GM12875 (cell line): ENCODE data around the gene MRAP2.
"Not testable (repeated sequence)": the region's sequence is repeated elsewhere in the genome, so short reads cannot be mapped to it uniquely, and the experiment has no call there.

Experiments used
- H3K4me3 ChIP-seq: one replicate; pipeline ENCODE4 v1.5.1; 2011; ENCODE audit warnings: low read depth, low read length, control low read depth
- CTCF ChIP-seq: IDR thresholded peaks from 2 replicates; pipeline ENCODE4 v1.5.1; 2011; ENCODE audit warnings: low read depth, mild to moderate bottlenecking, control low read depth, inconsistent platforms, low read length, moderate library complexity, borderline replicate concordance; ENCODE audit not compliant: insufficient read depth

The MRAP2 gene

DNA sequence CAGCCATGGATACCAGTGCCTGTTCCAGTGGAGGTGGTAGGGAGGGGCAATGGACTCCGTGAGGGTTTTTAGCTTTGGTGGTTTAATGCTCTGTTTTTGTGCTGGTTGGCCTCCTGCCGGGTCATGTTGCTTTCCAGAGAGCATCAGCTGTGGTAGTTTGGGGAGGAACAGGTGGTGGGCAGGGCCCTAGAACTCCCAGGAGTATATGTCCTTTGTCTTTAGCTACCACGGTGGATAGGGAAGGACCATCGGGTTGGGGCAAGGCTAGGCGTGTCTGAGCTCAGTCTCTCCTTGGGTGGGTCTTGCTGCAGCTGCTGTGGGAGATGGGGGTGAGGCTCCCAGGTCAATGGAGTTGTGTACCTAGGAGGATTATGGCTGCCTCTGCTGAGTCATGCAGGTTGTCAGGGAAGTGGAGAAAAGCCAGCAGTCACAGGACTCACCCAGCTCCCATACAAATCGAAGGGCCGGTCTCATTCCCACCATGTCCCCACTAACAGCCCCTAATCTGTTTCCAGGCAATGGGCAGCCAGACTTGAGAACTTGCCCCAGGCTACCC is 38.9 kb downstream of the MRAP2 start:
- H3K4me3 ChIP-seq = no peak overlapping the region
- TF ChIP-seq CTCF = no peak

- H3K4me3 ChIP-seq = no peak overlapping the region
- no peak for TF ChIP-seq CTCF
These were observed 41.6 kb downstream of the MRAP2 start for GRCh38 chr6:84074988-84075781.

GRCh38 chr6:84077645-84078044 is 44.1 kb downstream of the MRAP2 start:
- no peak overlapping the region for H3K4me3 ChIP-seq
- TF ChIP-seq CTCF = no peak

DNA sequence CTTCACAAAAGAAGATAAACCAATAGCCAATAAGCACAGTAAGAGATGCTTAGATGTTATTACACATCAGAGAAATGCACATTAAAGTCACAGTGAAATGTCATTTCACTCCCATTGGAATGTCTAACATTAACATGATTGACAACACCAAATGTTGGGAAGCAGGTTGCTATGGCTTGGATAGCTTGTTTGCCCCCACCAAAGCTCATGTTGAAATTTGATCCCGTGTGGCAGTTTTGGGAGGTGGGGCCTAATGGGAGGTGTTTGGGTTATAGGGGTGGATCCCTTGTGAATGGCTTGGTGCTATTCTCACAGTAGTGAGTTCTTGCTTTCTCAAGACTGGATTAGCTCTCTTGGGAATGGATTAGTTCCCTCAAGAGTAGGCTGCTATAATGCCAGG is 44.8 kb downstream of the MRAP2 start:
- H3K4me3 ChIP-seq = no peak overlapping the region
- no peak for TF ChIP-seq CTCF

GRCh38 chr6:84081222-84081621 is 47.6 kb downstream of the MRAP2 start:
- no peak overlapping the region for H3K4me3 ChIP-seq
- no peak for TF ChIP-seq CTCF

- no peak for TF ChIP-seq CTCF
- no peak overlapping the region for H3K4me3 ChIP-seq
These were observed 49.2 kb downstream of the MRAP2 start for GRCh38 chr6:84082689-84083265.

DNA sequence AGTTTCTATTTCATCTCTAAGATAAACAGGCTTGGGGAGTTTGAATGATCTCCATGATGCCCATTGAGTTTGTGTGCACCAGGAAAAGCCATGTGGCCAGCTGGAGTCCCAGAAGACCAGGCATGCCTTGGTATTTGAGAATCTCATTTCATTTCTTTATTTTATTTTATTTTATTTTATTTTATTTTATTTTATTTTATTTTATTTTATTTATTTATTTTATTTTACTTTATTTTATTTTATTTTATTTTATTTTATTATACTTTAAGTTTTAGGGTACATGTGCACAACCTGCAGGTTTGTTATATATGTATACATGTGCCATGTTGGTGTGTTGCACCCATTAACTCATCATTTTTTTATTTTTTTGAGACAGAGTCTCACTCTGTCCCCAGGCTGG is 51.1 kb downstream of the MRAP2 start:
- not testable (repeated sequence) for H3K4me3 ChIP-seq

- no peak overlapping the region for H3K4me3 ChIP-seq
- TF ChIP-seq CTCF = no peak
These were observed 52.5 kb downstream of the MRAP2 start for GRCh38 chr6:84086056-84086455.
